Measurements from ENCODE around the gene NCOA3.

- no peak for TF ChIP-seq POLR2A (IDR thresholded peaks at IDR 0.05)
- TF ChIP-seq CTCF (IDR thresholded peaks at IDR 0.05), result no peak
Measured at GRCh38 chr20:47574616-47575364, 73.1 kb downstream of the NCOA3 start.

All from adrenal gland (tissue), 5 donors.